Urinary bladder (tissue), 2 donors: ENCODE data around the gene CD72. TPM values are rescaled to one million over a fixed set of nuclear protein-coding genes. Genes with fewer than 3 reads are reported as not detected.

ENCODE experiments used
- polyA plus RNA-seq: library from polyadenylated mRNA; stranded (reverse); fragments of 200-250 nt; gene quantifications from one replicate; pipeline ENCODE4 v1.2.3, GENCODE V29; 2013
- small RNA-seq: library from RNA; depleted of rRNA; stranded (forward); fragments of <200 nt; gene quantifications from one replicate; pipeline ENCODE3, GENCODE V24; 2014
- total RNA-seq: library from RNA; depleted of rRNA; stranded (reverse); fragments of >200 nt; gene quantifications from one replicate; pipeline ENCODE4 v1.2.3, GENCODE V29; 2014
- donor health status: healthy.

CD72 gene
- total and polyA plus RNA-seq, 2 donors, result 1.5 to 1.6 TPM

Small RNAs within 50 kb of the gene (small RNA-seq; reads per million reads assigned to genes)
- 0.09 reads per million for gene MIR4667
- gene RMRP, result not detected
- not detected for gene RPS29P17

Other genes starting within 250 kb of the CD72 start
- 17.2 TPM for gene RUSC2, start 128.3 kb downstream of the CD72 start, total RNA-seq
- 42.5 TPM for gene RUSC2, start 128.3 kb downstream of the CD72 start, polyA plus RNA-seq
- gene TESK1, start 13.2 kb downstream of the CD72 start, total RNA-seq, result 6.8 TPM
- gene TESK1, start 13.2 kb downstream of the CD72 start, polyA plus RNA-seq, result 52.9 TPM
- gene SIT1, start 32.5 kb upstream of the CD72 start, total RNA-seq, result 0.48 TPM
- gene SIT1, start 32.5 kb upstream of the CD72 start, polyA plus RNA-seq, result 0.60 TPM
- gene RMRP, start 39.6 kb upstream of the CD72 start, total RNA-seq, result 99,097 TPM
- not detected for gene RMRP, start 39.6 kb upstream of the CD72 start, polyA plus RNA-seq
- 10.7 TPM for gene CCDC107, start 39.9 kb upstream of the CD72 start, total RNA-seq
- 71.5 TPM for gene CCDC107, start 39.9 kb upstream of the CD72 start, polyA plus RNA-seq
- 4.7 TPM for gene ARHGEF39, start 46.8 kb upstream of the CD72 start, total RNA-seq
- gene ARHGEF39, start 46.8 kb upstream of the CD72 start, polyA plus RNA-seq, result 1.1 TPM
- 0.37 TPM for gene CA9, start 55.5 kb upstream of the CD72 start, total RNA-seq
- gene CA9, start 55.5 kb upstream of the CD72 start, polyA plus RNA-seq, result 1.8 TPM
- 907 TPM for gene TPM2, start 71.5 kb upstream of the CD72 start, total RNA-seq
- 7,869 TPM for gene TPM2, start 71.5 kb upstream of the CD72 start, polyA plus RNA-seq
- 154 TPM for gene TLN1, start 113.8 kb upstream of the CD72 start, total RNA-seq
- 533 TPM for gene TLN1, start 113.8 kb upstream of the CD72 start, polyA plus RNA-seq
- 28.2 TPM for gene CREB3, start 114.3 kb upstream of the CD72 start, total RNA-seq
- 50.0 TPM for gene CREB3, start 114.3 kb upstream of the CD72 start, polyA plus RNA-seq
- 36.0 TPM for gene GBA2, start 130.8 kb upstream of the CD72 start, total RNA-seq
- gene GBA2, start 130.8 kb upstream of the CD72 start, polyA plus RNA-seq, result 51.4 TPM
- gene RGP1, start 130.9 kb upstream of the CD72 start, total RNA-seq, result 12.1 TPM
- 16.7 TPM for gene RGP1, start 130.9 kb upstream of the CD72 start, polyA plus RNA-seq
- 0.53 TPM for gene MSMP, start 135.9 kb upstream of the CD72 start, total RNA-seq
- 0.42 TPM for gene MSMP, start 135.9 kb upstream of the CD72 start, polyA plus RNA-seq
- gene NPR2, start 173.2 kb upstream of the CD72 start, total RNA-seq, result 23.1 TPM
- 30.6 TPM for gene NPR2, start 173.2 kb upstream of the CD72 start, polyA plus RNA-seq
- gene SPAG8, start 193.8 kb upstream of the CD72 start, total RNA-seq, result 1.9 TPM
- gene SPAG8, start 193.8 kb upstream of the CD72 start, polyA plus RNA-seq, result 1.9 TPM
- gene HINT2, start 196.6 kb upstream of the CD72 start, total RNA-seq, result 12.8 TPM
- 53.8 TPM for gene HINT2, start 196.6 kb upstream of the CD72 start, polyA plus RNA-seq
- gene FAM221B, start 210.3 kb upstream of the CD72 start, total RNA-seq, result 0.21 TPM
- gene FAM221B, start 210.3 kb upstream of the CD72 start, polyA plus RNA-seq, result not detected
- 4.8 TPM for gene TMEM8B, start 210.8 kb upstream of the CD72 start, total RNA-seq
- 23.8 TPM for gene TMEM8B, start 210.8 kb upstream of the CD72 start, polyA plus RNA-seq